IMR-90 (cell line): ENCODE measurements around the gene OTOA. TPM values are rescaled to one million over a fixed set of nuclear protein-coding genes. Genes with fewer than 3 reads are reported as not detected.

Experiments
- ATAC-seq: fragments of 200-7000 bp; cut with Tn5 transposase; 2 replicates; pipeline ENCODE4 v1.9.1; 2020; ENCODE audit warnings: low read depth, mild to moderate bottlenecking, moderate library complexity
- BruUV-seq: library from RNA; stranded (reverse); fragments of 400-500 nt; replicated peaks from 2 replicates; lab custom pipeline; 2021; lab: Mats Ljungman, UMichigan
- CTCF ChIA-PET: fragments of 300-600 bp; formaldehyde crosslinking; extraction: SDS; loops from one replicate; lab custom pipeline; 2021; ENCODE audit warnings: antibody characterized with exemption; lab: Yijun Ruan, JAX
- POLR2A ChIA-PET: fragments of 300-600 bp; sonication (Branson Sonifier 250); formaldehyde crosslinking; loops from one replicate; lab custom pipeline; 2022; ENCODE audit warnings: antibody characterized with exemption; ENCODE audit not compliant: unreplicated experiment; lab: Charles Lee
- DNase-seq: peaks from one replicate; pipeline ENCODE4 v3.0.0; 2013
- H2AFZ ChIP-seq: replicated peaks from 2 replicates; pipeline ENCODE3; 2013; ENCODE audit warnings: low read length, mild to moderate bottlenecking; ENCODE audit not compliant: poor library complexity
- H2AK5ac ChIP-seq: 2 replicates; pipeline ENCODE4 v1.6.1; 2013; ENCODE audit warnings: low read depth, low read length, inconsistent platforms
- H2AK9ac ChIP-seq: replicated peaks from 2 replicates; pipeline ENCODE3; 2013; ENCODE audit warnings: mild to moderate bottlenecking, low read depth, low read length, moderate library complexity; ENCODE audit not compliant: poor library complexity
- H2BK120ac ChIP-seq: 2 replicates; pipeline ENCODE4 v1.6.1; 2013; ENCODE audit warnings: low read depth, low read length, inconsistent platforms
- H2BK15ac ChIP-seq: 3 replicates; pipeline ENCODE4 v1.6.1; 2013; ENCODE audit warnings: low read depth, low read length, inconsistent platforms
- H2BK20ac ChIP-seq: 2 replicates; pipeline ENCODE4 v1.6.1; 2013; ENCODE audit warnings: low read depth, mild to moderate bottlenecking, inconsistent platforms, low read length, moderate library complexity
- H2BK5ac ChIP-seq: 2 replicates; pipeline ENCODE4 v1.6.1; 2013; ENCODE audit warnings: mild to moderate bottlenecking, low read depth, low read length, inconsistent platforms; ENCODE audit not compliant: poor library complexity, severe bottlenecking
- H3K14ac ChIP-seq: replicated peaks from 2 replicates; pipeline ENCODE4 v1.6.1; 2013; ENCODE audit warnings: low read depth, low read length, inconsistent platforms
- H3K18ac ChIP-seq: 2 replicates; pipeline ENCODE4 v1.6.1; 2013; ENCODE audit warnings: low read depth, low read length, control low read depth
- H3K23ac ChIP-seq: 2 replicates; pipeline ENCODE4 v1.6.1; 2013; ENCODE audit warnings: low read depth, low read length, inconsistent platforms
- H3K27ac ChIP-seq: 2 replicates; pipeline ENCODE4 v1.5.1; 2013; ENCODE audit warnings: mild to moderate bottlenecking, control low read depth, low read length; ENCODE audit not compliant: insufficient read depth
- H3K27me3 ChIP-seq: 2 replicates; pipeline ENCODE4 v1.6.1; 2013; ENCODE audit warnings: low read length; ENCODE audit not compliant: control insufficient read depth, insufficient read depth
- H3K36me3 ChIP-seq: 2 replicates; pipeline ENCODE4 v1.6.1; 2013; ENCODE audit warnings: low read length, mixed read lengths; ENCODE audit not compliant: control insufficient read depth, insufficient read depth
- H3K4ac ChIP-seq: 2 replicates; pipeline ENCODE4 v1.6.1; 2013; ENCODE audit warnings: low read depth, low read length, inconsistent platforms
- H3K4me1 ChIP-seq: 2 replicates; pipeline ENCODE4 v1.6.1; 2013; ENCODE audit warnings: low read length, mixed read lengths; ENCODE audit not compliant: control insufficient read depth, insufficient read depth
- H3K4me2 ChIP-seq: 2 replicates; pipeline ENCODE4 v1.6.1; 2013; ENCODE audit warnings: low read depth, mild to moderate bottlenecking, control low read depth, low read length, moderate library complexity
- H3K4me3 ChIP-seq: 2 replicates; pipeline ENCODE4 v1.5.1; 2013; ENCODE audit warnings: low read depth, mild to moderate bottlenecking, control low read depth, low read length, moderate library complexity; ENCODE audit not compliant: insufficient read depth
- H3K56ac ChIP-seq: 2 replicates; pipeline ENCODE4 v1.6.1; 2013; ENCODE audit warnings: low read length, inconsistent platforms; ENCODE audit not compliant: insufficient read depth; ENCODE audit errors: extremely low read depth
- H3K79me1 ChIP-seq, 2 experiments: 2 replicates each; pipeline ENCODE4 v1.6.1; 2013; ENCODE audit warnings: low read length in 2 of 2, inconsistent platforms in 1 of 2, low read depth in 1 of 2
- H3K9ac ChIP-seq: 2 replicates; pipeline ENCODE4 v1.6.1; 2013; ENCODE audit warnings: low read depth, low read length, control low read depth
- H3K9me1 ChIP-seq: 2 replicates; pipeline ENCODE4 v1.6.1; 2013; ENCODE audit warnings: low read length, inconsistent platforms; ENCODE audit not compliant: insufficient read depth
- H3K9me3 ChIP-seq: 2 replicates; pipeline ENCODE4 v1.6.1; 2013; ENCODE audit warnings: low read length; ENCODE audit not compliant: control insufficient read depth, insufficient read depth
- H4K20me1 ChIP-seq: 2 replicates; pipeline ENCODE4 v1.6.1; 2013; ENCODE audit warnings: low read length, inconsistent platforms; ENCODE audit not compliant: insufficient read depth
- H4K5ac ChIP-seq: 2 replicates; pipeline ENCODE4 v1.6.1; 2013; ENCODE audit warnings: mild to moderate bottlenecking, low read depth, low read length, control low read depth
- H4K8ac ChIP-seq, 2 experiments: 2 replicates each; pipeline ENCODE4 v1.6.1; 2013; ENCODE audit warnings: low read depth in 2 of 2, low read length in 2 of 2, control low read depth in 1 of 2, inconsistent platforms in 1 of 2
- H4K91ac ChIP-seq: 2 replicates; pipeline ENCODE4 v1.6.1; 2013; ENCODE audit warnings: low read depth, low read length, inconsistent platforms; ENCODE audit not compliant: insufficient read depth
- BHLHE40 ChIP-seq: fragments of 150-350 bp; IDR thresholded peaks from 2 replicates; pipeline ENCODE4 v1.6.1; 2016; ENCODE audit warnings: mild to moderate bottlenecking, low read depth, low read length
- CEBPB ChIP-seq: IDR thresholded peaks from 2 replicates; pipeline ENCODE4 v1.6.1; 2012; ENCODE audit warnings: low read depth, low read length, improper control_type of control experiment
- CHD1 ChIP-seq: IDR thresholded peaks from 2 replicates; pipeline ENCODE4 v1.6.1; 2012; ENCODE audit warnings: low read depth, low read length, improper control_type of control experiment
- CTCF ChIP-seq: conservative IDR thresholded peaks from 2 replicates; pipeline ENCODE4 v1.5.1; 2012; ENCODE audit warnings: mild to moderate bottlenecking, low read depth, low read length, improper control_type of control experiment
- ELK1 ChIP-seq: fragments of 150-350 bp; IDR thresholded peaks from 2 replicates; pipeline ENCODE4 v1.6.1; 2016; ENCODE audit warnings: low read depth, mild to moderate bottlenecking, low read length, moderate library complexity, borderline replicate concordance
- FOS ChIP-seq: fragments of 150-350 bp; IDR thresholded peaks from 2 replicates; pipeline ENCODE4 v1.6.1; 2016; ENCODE audit warnings: low read depth, low read length
- MAFK ChIP-seq: IDR thresholded peaks from 2 replicates; pipeline ENCODE4 v1.6.1; 2012; ENCODE audit warnings: low read depth, low read length, improper control_type of control experiment
- MAZ ChIP-seq: IDR thresholded peaks from 2 replicates; pipeline ENCODE4 v1.6.1; 2012; ENCODE audit warnings: low read depth, mild to moderate bottlenecking, low read length, improper control_type of control experiment, moderate library complexity, borderline replicate concordance
- MXI1 ChIP-seq: IDR thresholded peaks from 2 replicates; pipeline ENCODE4 v1.6.1; 2012; ENCODE audit warnings: low read depth, mild to moderate bottlenecking, low read length, moderate library complexity, borderline replicate concordance
- NFE2L2 ChIP-seq: fragments of 150-350 bp; IDR thresholded peaks from 2 replicates; pipeline ENCODE4 v1.6.1; 2016; ENCODE audit warnings: low read depth, mild to moderate bottlenecking, low read length
- POLR2A ChIP-seq: IDR thresholded peaks from 2 replicates; pipeline ENCODE4 v1.6.1; 2012; ENCODE audit warnings: mild to moderate bottlenecking, low read depth, low read length
- RAD21 ChIP-seq: IDR thresholded peaks from 2 replicates; pipeline ENCODE4 v1.6.1; 2012; ENCODE audit warnings: low read length, improper control_type of control experiment
- RCOR1 ChIP-seq: IDR thresholded peaks from 2 replicates; pipeline ENCODE4 v1.6.1; 2012; ENCODE audit warnings: mild to moderate bottlenecking, low read length, improper control_type of control experiment; ENCODE audit not compliant: insufficient replicate concordance
- RFX5 ChIP-seq: IDR thresholded peaks from 2 replicates; pipeline ENCODE4 v1.8.0; 2012; ENCODE audit warnings: low read depth, mild to moderate bottlenecking, low read length, moderate library complexity
- SMC3 ChIP-seq: fragments of 150-350 bp; IDR thresholded peaks from 2 replicates; pipeline ENCODE4 v1.6.1; 2016; ENCODE audit warnings: low read depth, mild to moderate bottlenecking, antibody characterized with exemption, low read length, moderate library complexity
- WGBS, 2 experiments: methylation state at CpG; one replicate each; pipeline versions ENCODE4 v1.1.5 to v1.1.7; 2013; ENCODE audit warnings: missing lambda C conversion rate in 2 of 2; ENCODE audit not compliant: insufficient read length in 1 of 2; ENCODE audit errors: extremely low coverage in 2 of 2; 5-methylcytosine and 5-hydroxymethylcytosine counted together
- dilution Hi-C: fragments of 300-500 bp; cut with HindIII; formaldehyde crosslinking; loops from one replicate; pipeline ENCODE4 v1.14.3; 2018; ENCODE audit warnings: low sequenced_read_pairs; ENCODE audit not compliant: unreplicated experiment
- in situ Hi-C: fragments of 300-500 bp; cut with MboI; formaldehyde crosslinking; loops from 3 replicates; pipeline ENCODE4 v1.14.3; 2019; ENCODE audit warnings: low sequenced_read_pairs, inconsistent platforms, mixed read lengths
- intact Hi-C: fragments of 100-400 bp; cut with micrococcal nuclease; formaldehyde crosslinking; loops from 2 replicates; pipeline ENCODE4 v1.10.0; 2022
- polyA plus RNA-seq, 3 experiments: library from polyadenylated mRNA; depleted of rRNA; stranded (reverse); fragments of >200 nt; gene quantifications; 2 replicates each; pipeline ENCODE4 v1.2.3, GENCODE V29; 2012; ENCODE audit warnings: low replicate concordance in 1 of 3
- total RNA-seq: library from RNA; depleted of rRNA; stranded (reverse); fragments of >200 nt; gene quantifications from 2 replicates; pipeline ENCODE4 v1.2.3, GENCODE V29; 2012

Gene OTOA
- total and polyA plus RNA-seq, 2 of the 4 experiments (the other 2 are of a cell fraction): 0.02 TPM; not detected in 1

GRCh38 chr16:21637032-21637968 is 26.5 kb upstream of the OTOA start:
- H3K56ac ChIP-seq: no peak overlapping the region
- dilution Hi-C loops (no loop called here), in situ Hi-C loops (no loop called here)
- TF ChIP-seq CTCF (no peak), CEBPB (no peak), RAD21 (no peak), MAFK (no peak), BHLHE40 (no peak), FOS (no peak), POLR2A (no peak), ELK1 (no peak), SMC3 (no peak), RCOR1 (no peak), RFX5 (no peak), MXI1 (no peak), NFE2L2 (no peak), CHD1 (no peak), MAZ (no peak)

More at GRCh38 chr16:21637032-21637968, 26.5 kb upstream of the OTOA start:
- Histone ChIP-seq H3K4me3 (no peak overlapping the region), H3K14ac (no peak overlapping the region), H3K9ac (no peak overlapping the region), H3K79me1 (peaks cover 10 to 34% of the 10 kb centered on the region in 2 experiments), H3K4me2 (no peak overlapping the region), H3K36me3 (peaks cover 7% of the 10 kb centered on the region), H3K27me3 (no peaks in the 10 kb centered on the region), H4K91ac (no peak overlapping the region), H4K20me1 (peaks cover 4% of the 10 kb centered on the region; the same call in 1 of the 2 replicates), H3K18ac (no peak overlapping the region), H2BK20ac (no peak overlapping the region), H3K9me3 (no peaks in the 10 kb centered on the region), H3K27ac (no peak overlapping the region), H3K9me1 (no peaks in the 10 kb centered on the region), H2BK15ac (no peak overlapping the region), H2AK9ac (no peak overlapping the region), H3K23ac (no peak overlapping the region), H2BK5ac (no peak overlapping the region), H3K4me1 (peaks cover 9% of the 10 kb centered on the region), H4K8ac (no peak overlapping the region), H3K4ac (no peak overlapping the region), H2AFZ (no peak overlapping the region), H4K5ac (no peak overlapping the region), H2AK5ac (no peak overlapping the region), H2BK120ac (no peak overlapping the region)
- whole genome bisulfite sequencing, 2 experiments: 96% methylated on average over 21 of the region's 37 CpGs; no CpG with 5 or more reads in 1 of the 2 experiments
- ATAC-seq (no peak), DNase-seq (no peak)
- intact Hi-C loops: no loop called here
- POLR2A ChIA-PET: interaction anchor here (0.6 kb wide), 1 partner anchor 18 kb away, joined by 3 read pairs; no protein-coding TSS in a partner anchor
- CTCF ChIA-PET: no interaction called here
- BruUV-seq: no TSS peak
